ENCODE results near the gene RPL27A.

DNA sequence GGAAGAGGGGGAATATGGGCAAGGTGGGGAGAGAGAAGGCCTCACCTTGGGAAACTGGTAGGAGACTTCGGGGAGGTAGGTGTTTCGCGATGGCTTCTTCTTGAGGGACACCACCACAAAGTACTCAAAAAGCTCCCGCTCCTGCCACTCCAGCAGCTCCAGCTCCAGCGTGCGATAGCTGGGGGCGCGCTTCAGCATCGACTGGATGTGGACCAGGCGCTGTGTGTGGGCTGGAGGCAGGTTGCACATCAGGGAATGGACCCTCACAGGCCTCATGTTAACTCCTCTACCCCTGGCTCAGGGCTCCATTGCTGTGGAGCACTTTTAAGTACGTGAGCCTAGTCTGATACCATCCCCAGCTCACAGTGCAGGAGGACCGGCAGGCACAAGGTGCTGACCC, 29.9 kb downstream of the RPL27A start:
- TF ChIP-seq TAF1 (IDR thresholded peaks at IDR 0.05; ENCODE audit: borderline replicate concordance, low read depth, low read length) (no peak), POLR2A (IDR thresholded peaks at IDR 0.05; ENCODE audit: low read depth, low read length) (no peak)

All from GM12892 (cell line).